Pancreas (tissue), 10 donors: ENCODE results near the gene SCAMP5. TPM values are rescaled to one million over a fixed set of nuclear protein-coding genes. Genes with fewer than 3 reads are reported as not detected.
A peak's percentile ranks its signal among the peaks of the same experiment; 100 is the strongest.

Source experiments
- ATAC-seq, 4 donors: fragments of 200-7000 bp; cut with Tn5 transposase; one replicate each; pipeline versions ENCODE4 v1.8.0 to v1.9.1; 2020; ENCODE audit warnings: mild to moderate bottlenecking in 4 of 4, moderate library complexity in 4 of 4
- DNase-seq, 6 donors: peaks; one replicate each; pipeline ENCODE4 v3.0.0-alpha.2; 2020
- FAIRE-seq: peaks from 2 replicates; lab custom pipeline; 2012; peaks lifted over from hg19 to GRCh38; lab: Jason Lieb, UNC
- H3K27ac ChIP-seq, 4 donors: fragments of 200-600 bp; sonication (generic); 1 replicate in 3 of 4; 2 replicates in 1 of 4; pipeline versions ENCODE4 v1.5.0 to v1.8.0; 2020
- H3K27me3 ChIP-seq, 4 donors: fragments of 200-600 bp; one replicate each; pipeline ENCODE4 v1.8.0; 2021
- H3K36me3 ChIP-seq, 3 donors: fragments of 200-600 bp; sonication (generic) in 1 of 3; one replicate each; pipeline versions ENCODE4 v1.5.0 to v1.8.0; 2020 to 2021
- H3K4me1 ChIP-seq, 3 donors: fragments of 200-600 bp; one replicate each; pipeline ENCODE4 v1.8.0; 2021
- H3K4me3 ChIP-seq, 4 donors: fragments of 200-600 bp; sonication (generic) in 2 of 4; one replicate each; pipeline versions ENCODE4 v1.5.0 to v1.8.0; 2020 to 2021
- H3K9me3 ChIP-seq, 4 donors: fragments of 200-600 bp; one replicate each; pipeline ENCODE4 v1.8.0; 2021
- CTCF ChIP-seq, 4 donors: fragments of 200-600 bp; sonication (generic) in 3 of 4; IDR thresholded peaks; one replicate each; pipeline versions ENCODE4 v1.5.0 to v1.8.0; 2021; ENCODE audit warnings: antibody characterized with exemption in 4 of 4
- WGBS, 2 donors: extraction: QIAGEN DNeasy Blood & Tissue Kit; methylation state at CpG; one replicate each; pipeline ENCODE4 v1.1.7; 2013; 5-methylcytosine and 5-hydroxymethylcytosine counted together
- intact Hi-C, 3 donors: fragments of 100-400 bp; cut with DNase I; formaldehyde crosslinking; loops; one replicate each; pipeline versions ENCODE4 v1.11.1 to v1.14.2; 2022
- polyA plus RNA-seq, 2 donors: library from polyadenylated mRNA; stranded (reverse); fragments of 200-250 nt; gene quantifications; one replicate each; pipeline ENCODE4 v1.2.3, GENCODE V29; 2013
- total RNA-seq, 6 donors: library from RNA; stranded (reverse); fragmentation: NEBNext Ultra II Directional in 4 of 6; extraction: Animal tissue kit (Norgen Biotek cat#: 25700) in 4 of 6; gene quantifications; one replicate each; pipeline versions ENCODE4 v1.2.1 to v1.2.4, GENCODE V29; 2021 to 2023
- donor health status: healthy with polysubstance abuse.
- donor health status: DM: no; HTN: no; CAD: no; lungs with moderate emphysema.
- donor health status: DM: no; HTN: no; CAD: no.
- donor health status: control.
- donor health status: control.
- donor health status: Bipolar disorder and iron deficiency.
- donor health status: DM: yes; HTN: yes; CAD: no.
- donor health status: DM: no; HTN: no; CAD: no.
- donor health status: DM: no; HTN: no; CAD: no.
- donor health status: DM: yes; HTN: yes; CAD: no.

Gene SCAMP5
- total and polyA plus RNA-seq, 8 donors, result 24.5 to 59.2 (median 38.8) TPM

GRCh38 chr15:75058127-75058905 lies 63.0 kb downstream of the SCAMP5 start:
- FAIRE-seq, result no peak
- no peak for ATAC-seq
- intact Hi-C loops, result no loop called here
- no peaks in the 10 kb centered on the region for H3K27me3 ChIP-seq
- WGBS, 2 donors, result 93 to 97% methylated on average over 4 of the region's 4 CpGs
- H3K27ac ChIP-seq, result no peak overlapping the region
- H3K4me3 ChIP-seq, result no peak overlapping the region
- no peak for TF ChIP-seq CTCF (IDR thresholded peaks at IDR 0.05)
- peak in 2 of 6 donors; percentile 2 to 11 for DNase-seq
- no peaks in the 10 kb centered on the region for H3K36me3 ChIP-seq
- no peaks in the 10 kb centered on the region for H3K9me3 ChIP-seq
- no peaks in the 10 kb centered on the region for H3K4me1 ChIP-seq

DNA sequence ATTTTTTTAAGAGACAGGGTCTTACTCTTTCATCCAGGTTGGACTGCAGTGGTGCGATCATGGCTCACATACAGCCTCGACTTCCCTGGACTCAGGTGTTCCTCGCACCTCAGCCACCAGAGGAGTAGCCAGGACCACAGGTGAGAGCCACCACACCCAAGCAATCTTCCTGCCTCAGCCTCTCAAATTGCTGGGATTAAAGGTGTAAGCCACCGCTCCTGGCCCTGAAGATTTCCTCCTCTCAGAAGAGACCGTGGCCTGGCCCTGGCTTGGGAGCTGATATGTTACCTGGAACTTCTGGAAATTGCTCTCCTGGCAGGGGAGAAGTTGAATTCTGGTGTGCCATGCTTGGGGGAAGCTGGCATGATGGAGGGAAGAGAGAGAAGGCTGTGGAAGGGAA lies 64.2 kb downstream of the SCAMP5 start:
- Histone ChIP-seq H3K36me3 (no peaks in the 10 kb centered on the region), H3K4me3 (no peak overlapping the region), H3K27me3 (no peaks in the 10 kb centered on the region), H3K4me1 (no peaks in the 10 kb centered on the region), H3K27ac (no peak overlapping the region), H3K9me3 (no peaks in the 10 kb centered on the region)
- FAIRE-seq (no peak), DNase-seq (peak in 2 of 6 donors; percentile 2 to 4), ATAC-seq (no peak)
- TF ChIP-seq CTCF (IDR thresholded peaks at IDR 0.05), result no peak
- WGBS, 2 donors, result 97% methylated on average over 5 of the region's 5 CpGs
- intact Hi-C loops, result no loop called here

GRCh38 chr15:75061272-75061671 lies 65.9 kb downstream of the SCAMP5 start:
- no peaks in the 10 kb centered on the region for H3K27me3 ChIP-seq
- no peak for ATAC-seq
- no peak overlapping the region for H3K4me3 ChIP-seq
- intact Hi-C loops, result no loop called here
- H3K36me3 ChIP-seq, result no peaks in the 10 kb centered on the region
- H3K9me3 ChIP-seq, result no peaks in the 10 kb centered on the region
- DNase-seq, result peak in 1 of 6 donors; percentile 1
- FAIRE-seq, result no peak
- no peak overlapping the region for H3K27ac ChIP-seq
- TF ChIP-seq CTCF (IDR thresholded peaks at IDR 0.05), result no peak
- H3K4me1 ChIP-seq, result peaks cover 0 to 11% (median 0%) of the 10 kb centered on the region in 3 donors

- no peaks in the 10 kb centered on the region for H3K36me3 ChIP-seq
- H3K9me3 ChIP-seq, result no peaks in the 10 kb centered on the region
- H3K4me3 ChIP-seq, result no peak overlapping the region
- FAIRE-seq (no peak), DNase-seq (peak in 2 of 6 donors; percentile 6 to 8), ATAC-seq (no peak)
- no peaks in the 10 kb centered on the region for H3K27me3 ChIP-seq
- no peak for TF ChIP-seq CTCF (IDR thresholded peaks at IDR 0.05)
- no peak overlapping the region for H3K27ac ChIP-seq
- peaks cover 0 to 11% (median 0%) of the 10 kb centered on the region in 3 donors for H3K4me1 ChIP-seq
- 64 to 67% methylated on average over 3 of the region's 3 CpGs for WGBS, 2 donors
- intact Hi-C loops, result no loop called here
These were observed 67.3 kb downstream of the SCAMP5 start for GRCh38 chr15:75062706-75063105.

- Histone ChIP-seq H3K27me3 (no peaks in the 10 kb centered on the region), H3K36me3 (no peaks in the 10 kb centered on the region), H3K4me3 (no peak overlapping the region), H3K27ac (no peak overlapping the region), H3K9me3 (no peaks in the 10 kb centered on the region), H3K4me1 (peaks cover 0 to 11% (median 0%) of the 10 kb centered on the region in 3 donors)
- DNase-seq (peak in 2 of 6 donors; percentile 6 to 9), FAIRE-seq (no peak), ATAC-seq (no peak)
- no peak for TF ChIP-seq CTCF (IDR thresholded peaks at IDR 0.05)
- WGBS, 2 donors, result 56 to 63% methylated on average over 4 of the region's 4 CpGs
- intact Hi-C loops, result no loop called here
These were observed 68.0 kb downstream of the SCAMP5 start for GRCh38 chr15:75063338-75063737.
